ENCODE measurements around the gene FIZ1.
"Not testable (repeated sequence)": the region's sequence is repeated elsewhere in the genome, so short reads cannot be mapped to it uniquely, and the experiment has no call there.

The FIZ1 gene

DNA sequence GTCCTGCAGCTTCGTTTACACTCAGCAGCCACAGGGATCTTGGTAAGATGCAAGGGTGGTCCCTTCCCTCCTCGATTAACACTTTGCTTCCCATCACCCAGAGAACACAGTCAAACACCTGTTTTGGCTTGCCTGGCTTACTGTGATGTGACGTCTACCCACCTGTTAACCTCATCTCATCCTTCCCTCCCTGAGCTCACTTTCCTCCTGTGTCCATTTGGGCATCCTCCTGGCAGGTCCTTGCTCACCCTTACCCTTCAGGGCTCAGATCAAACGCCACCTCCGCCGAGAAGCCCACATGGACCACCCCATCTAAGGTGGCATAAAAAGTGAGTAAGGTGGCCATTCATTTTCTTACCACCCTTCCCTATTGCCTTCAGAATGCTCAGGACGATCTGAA is 9.2 kb downstream of the FIZ1 start:
- Histone ChIP-seq H3K4me1 (ENCODE audit: control insufficient read depth, insufficient read depth, low read length) (peaks cover 14% of the 10 kb centered on the region; the same call in 1 of the 2 replicates), H3K9me3 (ENCODE audit: control insufficient read depth, insufficient read depth, low read depth, low read length) (no peaks in the 10 kb centered on the region), H3K27ac (ENCODE audit: low read depth, low read length) (no peak overlapping the region)

DNA sequence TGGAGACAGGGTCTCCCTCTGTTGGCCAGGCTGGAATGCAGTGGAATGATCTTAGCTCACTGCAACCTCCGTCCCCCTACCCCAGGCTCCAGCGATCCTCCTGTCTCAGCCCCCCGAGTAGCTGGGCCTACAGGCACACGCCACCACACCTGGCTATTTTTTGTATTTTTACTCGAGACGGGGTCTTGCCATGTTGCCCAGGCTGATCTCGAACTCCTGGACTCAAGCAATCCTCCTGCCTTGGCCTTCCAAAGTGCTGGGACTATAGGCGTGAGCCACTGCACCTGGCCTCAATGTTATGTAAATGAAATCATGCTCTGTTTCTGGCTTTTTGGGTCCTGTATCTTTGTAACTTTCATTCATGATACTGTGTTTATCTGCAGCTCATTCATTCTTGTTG is 10.6 kb downstream of the FIZ1 start:
- H3K36me3 ChIP-seq (ENCODE audit: control insufficient read depth, insufficient read depth, low read length): peaks cover 4% of the 10 kb centered on the region; the same call in 1 of the 2 replicates
- peaks cover 14% of the 10 kb centered on the region; the same call in 1 of the 2 replicates for H3K4me1 ChIP-seq (ENCODE audit: control insufficient read depth, insufficient read depth, low read length)
- no peaks in the 10 kb centered on the region for H3K9me3 ChIP-seq (ENCODE audit: control insufficient read depth, insufficient read depth, low read depth, low read length)
- H3K4me3 ChIP-seq (ENCODE audit: low read depth, low read length): no peak overlapping the region
- H3K27me3 ChIP-seq (ENCODE audit: control insufficient read depth, insufficient read depth, low read length): no peaks in the 10 kb centered on the region
- no peak overlapping the region for H3K27ac ChIP-seq (ENCODE audit: low read depth, low read length)
- H3K9ac ChIP-seq (ENCODE audit: low read length): no peak overlapping the region

More for the DNA sequence above, 9.2 kb downstream of the FIZ1 start:
- no peak overlapping the region for H3K4me3 ChIP-seq (ENCODE audit: low read depth, low read length)
- H3K36me3 ChIP-seq (ENCODE audit: control insufficient read depth, insufficient read depth, low read length): peaks cover 10% of the 10 kb centered on the region
- H3K27me3 ChIP-seq (ENCODE audit: control insufficient read depth, insufficient read depth, low read length): no peaks in the 10 kb centered on the region
- H3K9ac ChIP-seq (ENCODE audit: low read length): no peak overlapping the region

DNA sequence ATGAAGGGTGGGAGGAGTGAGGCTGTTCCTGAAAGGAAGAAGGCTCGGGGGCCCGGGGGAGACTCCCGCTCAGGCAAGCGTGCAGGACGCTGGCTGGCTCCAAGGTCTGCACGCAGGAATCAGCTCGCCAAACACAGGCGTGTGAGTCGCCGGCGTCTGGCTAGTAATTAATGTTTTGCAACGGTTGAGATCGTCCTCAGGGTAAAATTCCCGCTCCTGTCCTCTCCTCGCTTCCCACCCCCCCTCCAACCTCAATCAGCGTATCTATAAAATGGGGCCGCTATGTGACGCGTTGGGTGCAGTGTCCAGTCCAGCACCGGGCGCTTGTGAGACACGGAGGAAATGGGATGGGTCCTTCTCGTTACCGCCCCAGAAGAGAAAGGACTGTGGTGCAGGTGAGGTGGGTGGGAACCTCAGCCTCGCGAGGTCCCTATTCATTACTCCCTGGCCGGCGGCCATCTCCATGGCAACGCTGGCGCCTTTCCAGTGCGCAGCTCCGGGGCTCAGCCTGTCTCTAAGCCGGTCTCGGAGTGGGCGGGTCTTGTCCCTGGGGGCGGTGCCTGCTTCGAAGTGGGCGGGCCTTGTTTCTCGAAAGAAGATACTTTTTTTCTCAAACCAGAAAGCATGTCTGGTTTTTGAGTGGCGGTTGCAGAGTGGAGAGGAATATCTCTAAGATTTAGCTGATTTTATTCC is 12.2 kb downstream of the FIZ1 start:
- H3K4me1 ChIP-seq (ENCODE audit: control insufficient read depth, insufficient read depth, low read length): peaks cover 14% of the 10 kb centered on the region; the same call in 1 of the 2 replicates
- H3K27ac ChIP-seq (ENCODE audit: low read depth, low read length): no peak overlapping the region
- H3K9ac ChIP-seq (ENCODE audit: low read length): no peak overlapping the region
- no peaks in the 10 kb centered on the region for H3K27me3 ChIP-seq (ENCODE audit: control insufficient read depth, insufficient read depth, low read length)
- peak overlapping the region; percentile 62 for H3K4me3 ChIP-seq (ENCODE audit: low read depth, low read length)
- peaks cover under 1% of the 10 kb centered on the region; the same call in 1 of the 2 replicates for H3K36me3 ChIP-seq (ENCODE audit: control insufficient read depth, insufficient read depth, low read length)
- H3K9me3 ChIP-seq (ENCODE audit: control insufficient read depth, insufficient read depth, low read depth, low read length): no peaks in the 10 kb centered on the region

- Histone ChIP-seq H3K4me1 (ENCODE audit: control insufficient read depth, insufficient read depth, low read length) (0 out of 2 replicates have a peak, but pooled peaks cover 9% of the 10 kb centered on the region), H3K9ac (ENCODE audit: low read length) (peak overlapping the region; percentile 56), H3K4me3 (ENCODE audit: low read depth, low read length) (peak overlapping the region; percentile 80), H3K36me3 (ENCODE audit: control insufficient read depth, insufficient read depth, low read length) (no peaks in the 10 kb centered on the region), H3K27ac (ENCODE audit: low read depth, low read length) (no peak overlapping the region), H3K9me3 (ENCODE audit: control insufficient read depth, insufficient read depth, low read depth, low read length) (no peaks in the 10 kb centered on the region), H3K27me3 (ENCODE audit: control insufficient read depth, insufficient read depth, low read length) (no peaks in the 10 kb centered on the region)
These were observed 13.5 kb downstream of the FIZ1 start for GRCh38 chr19:55585658-55586339.

GRCh38 chr19:55584871-55585270 is 14.4 kb downstream of the FIZ1 start:
- H3K9me3 ChIP-seq (ENCODE audit: control insufficient read depth, insufficient read depth, low read depth, low read length): no peaks in the 10 kb centered on the region
- H3K36me3 ChIP-seq (ENCODE audit: control insufficient read depth, insufficient read depth, low read length): no peaks in the 10 kb centered on the region
- H3K9ac ChIP-seq (ENCODE audit: low read length): no peak overlapping the region
- H3K27me3 ChIP-seq (ENCODE audit: control insufficient read depth, insufficient read depth, low read length): no peaks in the 10 kb centered on the region
- H3K4me1 ChIP-seq (ENCODE audit: control insufficient read depth, insufficient read depth, low read length): 0 out of 2 replicates have a peak, but pooled peaks cover 6% of the 10 kb centered on the region
- H3K4me3 ChIP-seq (ENCODE audit: low read depth, low read length): no peak overlapping the region
- no peak overlapping the region for H3K27ac ChIP-seq (ENCODE audit: low read depth, low read length)

DNA sequence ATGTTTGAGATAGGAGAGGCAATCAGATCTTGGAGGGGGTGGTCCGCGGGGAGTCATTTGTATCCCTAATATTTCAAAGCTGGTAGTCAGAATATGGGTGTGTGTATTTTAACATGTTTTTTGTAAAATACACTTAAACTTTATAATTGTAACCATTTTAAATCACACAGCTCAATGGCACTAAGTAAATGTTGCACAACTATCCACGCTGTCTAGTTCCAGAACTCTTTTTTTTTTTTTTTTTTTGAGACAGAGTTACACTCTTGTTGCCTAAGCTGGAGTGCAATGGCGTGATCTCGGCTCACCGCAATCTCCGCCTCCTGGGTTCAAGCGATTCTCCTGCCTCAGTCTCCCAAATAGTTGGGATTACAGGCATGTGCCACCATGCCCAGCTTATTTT is 15.4 kb downstream of the FIZ1 start:
- not testable (repeated sequence) for H3K9ac ChIP-seq (ENCODE audit: low read length); H3K4me3 ChIP-seq (ENCODE audit: low read depth, low read length)

DNA sequence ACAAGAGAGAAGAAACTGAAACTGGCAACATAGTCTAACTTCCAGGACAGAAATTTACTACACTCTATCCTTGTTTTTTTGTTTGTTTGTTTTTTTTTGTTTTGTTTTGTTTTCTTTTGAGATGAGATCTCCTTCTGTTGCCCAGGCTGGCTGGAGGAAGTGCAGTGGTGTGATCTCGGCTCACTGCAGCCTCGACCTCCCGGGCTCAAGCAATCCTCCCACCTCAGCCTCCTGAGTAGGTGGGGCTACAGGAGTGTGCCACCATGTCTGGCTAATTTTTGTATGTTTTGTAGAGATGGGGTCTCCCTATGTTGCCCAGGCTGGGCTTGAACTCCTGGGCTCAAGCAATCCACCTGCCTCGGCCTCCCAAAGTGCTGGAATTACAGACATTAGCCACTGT is 17.0 kb downstream of the FIZ1 start:
- not testable (repeated sequence) for H3K36me3 ChIP-seq (ENCODE audit: control insufficient read depth, insufficient read depth, low read length); H3K4me1 ChIP-seq (ENCODE audit: control insufficient read depth, insufficient read depth, low read length); H3K9ac ChIP-seq (ENCODE audit: low read length); H3K27me3 ChIP-seq (ENCODE audit: control insufficient read depth, insufficient read depth, low read length); H3K9me3 ChIP-seq (ENCODE audit: control insufficient read depth, insufficient read depth, low read depth, low read length); H3K27ac ChIP-seq (ENCODE audit: low read depth, low read length); H3K4me3 ChIP-seq (ENCODE audit: low read depth, low read length)

More for the DNA sequence above, 15.4 kb downstream of the FIZ1 start:
- not testable (repeated sequence) for H3K27ac ChIP-seq (ENCODE audit: low read depth, low read length); H3K27me3 ChIP-seq (ENCODE audit: control insufficient read depth, insufficient read depth, low read length); H3K36me3 ChIP-seq (ENCODE audit: control insufficient read depth, insufficient read depth, low read length); H3K9me3 ChIP-seq (ENCODE audit: control insufficient read depth, insufficient read depth, low read depth, low read length); H3K4me1 ChIP-seq (ENCODE audit: control insufficient read depth, insufficient read depth, low read length)

DNA sequence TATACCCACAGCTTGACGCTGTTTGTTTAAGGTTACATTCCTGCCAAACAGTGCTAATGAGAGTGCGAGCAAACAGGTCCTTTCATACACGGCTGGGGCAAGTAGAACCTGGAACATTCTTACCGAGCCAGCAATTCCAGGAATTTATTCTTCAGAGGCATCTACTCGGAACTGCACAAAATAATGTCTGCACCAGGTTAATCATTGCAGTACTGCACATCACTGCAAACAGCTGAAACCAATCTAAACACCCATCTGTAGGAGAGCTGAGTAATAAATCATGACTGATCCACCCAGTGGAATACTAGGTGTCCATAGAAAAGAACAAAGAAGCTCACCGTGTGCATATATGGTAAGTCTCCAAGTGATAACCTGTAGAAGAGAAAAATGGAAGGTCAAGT is 17.5 kb downstream of the FIZ1 start:
- Histone ChIP-seq H3K9me3 (ENCODE audit: control insufficient read depth, insufficient read depth, low read depth, low read length) (no peaks in the 10 kb centered on the region), H3K27me3 (ENCODE audit: control insufficient read depth, insufficient read depth, low read length) (no peaks in the 10 kb centered on the region), H3K27ac (ENCODE audit: low read depth, low read length) (no peak overlapping the region), H3K4me1 (ENCODE audit: control insufficient read depth, insufficient read depth, low read length) (0 out of 2 replicates have a peak, but pooled peaks cover 2% of the 10 kb centered on the region), H3K36me3 (ENCODE audit: control insufficient read depth, insufficient read depth, low read length) (peaks cover 13% of the 10 kb centered on the region), H3K9ac (ENCODE audit: low read length) (no peak overlapping the region), H3K4me3 (ENCODE audit: low read depth, low read length) (no peak overlapping the region)

GRCh38 chr19:55581145-55581822 is 18.0 kb downstream of the FIZ1 start:
- no peak overlapping the region for H3K9ac ChIP-seq (ENCODE audit: low read length)
- H3K9me3 ChIP-seq (ENCODE audit: control insufficient read depth, insufficient read depth, low read depth, low read length): no peaks in the 10 kb centered on the region
- peak overlapping the region; percentile 90 for H3K4me3 ChIP-seq (ENCODE audit: low read depth, low read length)

GRCh38 chr19:55580628-55581144 is 18.6 kb downstream of the FIZ1 start, which contains the start of gene ZNF579:
Gene ZNF579, minus strand, starts transcription at chr19:55580848. Its CDS starts 1,209 bp downstream, at chr19:55579639.
- no peaks in the 10 kb centered on the region for H3K27me3 ChIP-seq (ENCODE audit: control insufficient read depth, insufficient read depth, low read length)
- peak within 1 kb of the TSS; percentile 90 for H3K4me3 ChIP-seq (ENCODE audit: low read depth, low read length)
- H3K36me3 ChIP-seq (ENCODE audit: control insufficient read depth, insufficient read depth, low read length): peaks cover 16% of the 10 kb centered on the region
- H3K9me3 ChIP-seq (ENCODE audit: control insufficient read depth, insufficient read depth, low read depth, low read length): no peaks in the 10 kb centered on the region
- H3K9ac ChIP-seq (ENCODE audit: low read length): peak within 1 kb of the TSS; percentile 79
- H3K4me1 ChIP-seq (ENCODE audit: control insufficient read depth, insufficient read depth, low read length): 0 out of 2 replicates have a peak, but pooled peaks cover 2% of the 10 kb centered on the region
- peak within 1 kb of the TSS; percentile 88 for H3K27ac ChIP-seq (ENCODE audit: low read depth, low read length)

More at GRCh38 chr19:55581145-55581822, 18.0 kb downstream of the FIZ1 start:
- Histone ChIP-seq H3K27me3 (ENCODE audit: control insufficient read depth, insufficient read depth, low read length) (no peaks in the 10 kb centered on the region), H3K27ac (ENCODE audit: low read depth, low read length) (no peak overlapping the region), H3K36me3 (ENCODE audit: control insufficient read depth, insufficient read depth, low read length) (peaks cover 16% of the 10 kb centered on the region), H3K4me1 (ENCODE audit: control insufficient read depth, insufficient read depth, low read length) (0 out of 2 replicates have a peak, but pooled peaks cover 2% of the 10 kb centered on the region)
